K562 (cell line): Measurements from ENCODE around the gene ADK. TPM values are rescaled to one million over a fixed set of nuclear protein-coding genes. Genes with fewer than 3 reads are reported as not detected.

Experiments
- ATAC-seq: fragments of 200-7000 bp; cut with Tn5 transposase; 3 replicates; pipeline ENCODE4 v1.9.1; 2020; ENCODE audit warnings: moderate library complexity
- BruUV-seq: library from RNA; stranded (reverse); fragments of 400-500 nt; replicated peaks from 2 replicates; lab custom pipeline; 2021; lab: Mats Ljungman, UMichigan
- CTCF ChIA-PET: fragments of 300-600 bp; formaldehyde crosslinking; extraction: SDS; loops from one replicate; lab custom pipeline; 2021; ENCODE audit warnings: low intra/inter-chr PET ratio; lab: Yijun Ruan, JAX
- POLR2A ChIA-PET: fragments of 300-600, 350-650 bp; sonication (Branson Sonifier 250); formaldehyde crosslinking; extraction: SDS; loops from one replicate; lab custom pipeline; 2021; ENCODE audit warnings: antibody characterized with exemption, inconsistent platforms; lab: Yijun Ruan, JAX
- DNase-seq, 4 experiments: peaks; one replicate each; pipeline versions ENCODE4 v3.0.0 to v3.0.0-alpha.2; 2011 to 2018; ENCODE audit warnings: low spot score in 3 of 4, mixed read lengths in 3 of 4; ENCODE audit errors: extremely low read depth in 1 of 4
- FAIRE-seq: peaks from 2 replicates; lab custom pipeline; 2011; peaks lifted over from hg19 to GRCh38; lab: Jason Lieb, UNC
- H2AFZ ChIP-seq: 2 replicates; pipeline ENCODE4 v1.6.0; 2011; ENCODE audit warnings: low read depth, low read length, control low read depth, inconsistent platforms
- H3K27ac ChIP-seq: fragments of 200-600 bp; 3 replicates; pipeline ENCODE4 v1.8.0; 2011; ENCODE audit warnings: low read depth, mild to moderate bottlenecking, control low read depth, inconsistent platforms, low read length, moderate library complexity, mixed read lengths; ENCODE audit errors: extremely low read depth
- H3K27me3 ChIP-seq, 2 experiments: fragments of 300-600 bp in 1 of 2; 2 replicates in 1 of 2; 3 replicates in 1 of 2; pipeline versions ENCODE4 v1.6.0 to v1.8.0; 2011; ENCODE audit warnings: inconsistent platforms in 2 of 2, low read length in 2 of 2, mild to moderate bottlenecking in 1 of 2, mixed read lengths in 1 of 2, moderate library complexity in 1 of 2; ENCODE audit not compliant: control insufficient read depth in 2 of 2, insufficient read depth in 2 of 2
- H3K36me3 ChIP-seq: fragments of 300-600 bp; 3 replicates; pipeline ENCODE4 v1.8.0; 2011; ENCODE audit warnings: mild to moderate bottlenecking, low read length, inconsistent platforms; ENCODE audit not compliant: control insufficient read depth, insufficient read depth
- H3K4me1 ChIP-seq, 2 experiments: fragments of 200-600 bp in 1 of 2; replicated peaks in 1 of 2; 2 replicates in 1 of 2; 3 replicates in 1 of 2; pipeline versions ENCODE4 v1.5.1 to v1.8.0; 2011; ENCODE audit warnings: inconsistent platforms in 2 of 2, low read length in 2 of 2, mild to moderate bottlenecking in 1 of 2, mixed read lengths in 1 of 2, moderate library complexity in 1 of 2; ENCODE audit not compliant: control insufficient read depth in 2 of 2, insufficient read depth in 2 of 2
- H3K4me2 ChIP-seq: 2 replicates; pipeline ENCODE4 v1.6.1; 2011; ENCODE audit warnings: low read length, control low read depth, inconsistent platforms, mixed read lengths; ENCODE audit not compliant: insufficient read depth
- H3K4me3 ChIP-seq: fragments of 200-600 bp; sonication (generic), shearing (Covaris generic); 2 replicates; pipeline ENCODE4 v1.5.1; 2016; ENCODE audit warnings: control low read depth, inconsistent platforms
- H3K79me2 ChIP-seq: fragments of 200-600 bp; 3 replicates; pipeline ENCODE4 v1.8.0; 2011; ENCODE audit warnings: low read length, inconsistent platforms; ENCODE audit not compliant: control insufficient read depth, insufficient read depth
- H3K9ac ChIP-seq, 2 experiments: 2 replicates each; pipeline versions ENCODE4 v1.6.0 to v1.6.1; 2011; ENCODE audit warnings: low read depth in 2 of 2, low read length in 2 of 2, control low read depth in 1 of 2, inconsistent platforms in 1 of 2, mild to moderate bottlenecking in 1 of 2, mixed read lengths in 1 of 2; ENCODE audit not compliant: insufficient read depth in 1 of 2
- H3K9me1 ChIP-seq: one replicate; pipeline ENCODE4 v1.6.0; 2011; ENCODE audit warnings: inconsistent platforms, mild to moderate bottlenecking, low read length, moderate library complexity; ENCODE audit not compliant: control insufficient read depth, insufficient read depth
- H3K9me3 ChIP-seq: replicated peaks from 2 replicates; pipeline ENCODE4 v1.5.1; 2011; ENCODE audit warnings: low read depth, low read length, inconsistent platforms; ENCODE audit not compliant: control insufficient read depth, insufficient read depth
- H4K20me1 ChIP-seq: replicated peaks from 2 replicates; pipeline ENCODE4 v1.6.1; 2011; ENCODE audit warnings: low read length, inconsistent platforms, mixed read lengths; ENCODE audit not compliant: control insufficient read depth, insufficient read depth
- HDAC8 ChIP-seq: fragments of 450-650 bp; IDR thresholded peaks from 2 replicates; pipeline ENCODE4 v1.6.1; 2016; ENCODE audit warnings: mild to moderate bottlenecking, missing genetic modification characterization, moderate library complexity, missing compliant biosample characterization
- NEUROD1 ChIP-seq: fragments of 150-350 bp; IDR thresholded peaks from 2 replicates; pipeline ENCODE4 v1.6.1; 2014; ENCODE audit warnings: borderline replicate concordance, low read length, low read depth; ENCODE audit not compliant: partially characterized antibody
- POLR2AphosphoS5 ChIP-seq: IDR thresholded peaks from 2 replicates; pipeline ENCODE4 v1.6.1; 2011; ENCODE audit warnings: mild to moderate bottlenecking, low read depth, low read length, moderate library complexity; ENCODE audit not compliant: control insufficient read depth, insufficient read depth
- RBM15 ChIP-seq: fragments of 200-400 bp; formaldehyde crosslinking; IDR thresholded peaks from 2 replicates; pipeline ENCODE4 v1.6.1; 2018; ENCODE audit warnings: mild to moderate bottlenecking, low read length, moderate library complexity; ENCODE audit not compliant: insufficient read depth
- RBM22 ChIP-seq: fragments of 200-400 bp; formaldehyde crosslinking; IDR thresholded peaks from 2 replicates; pipeline ENCODE4 v1.6.1; 2018; ENCODE audit warnings: low read length, low read depth; ENCODE audit not compliant: poor library complexity, severe bottlenecking
- ZFP91 ChIP-seq: sonication (generic); formaldehyde crosslinking; IDR thresholded peaks from 2 replicates; pipeline ENCODE4 v1.8.0; 2022; ENCODE audit warnings: mild to moderate bottlenecking, missing genetic modification reagents
- ZNF140 ChIP-seq: fragments of 250-450 bp; sonication (Bioruptor Pico); IDR thresholded peaks from 2 replicates; pipeline ENCODE4 v1.8.0; 2021; ENCODE audit warnings: moderate library complexity, mild to moderate bottlenecking, inconsistent platforms
- WGBS: fragments of 100-300 bp; shearing (Covaris generic); methylation state at CpG from one replicate; pipeline ENCODE4 v1.1.6; 2016; ENCODE audit warnings: low coverage, mixed read lengths; ENCODE audit not compliant: insufficient coverage; ENCODE audit errors: missing lambda C conversion rate; 5-methylcytosine and 5-hydroxymethylcytosine counted together
- in situ Hi-C: fragments of 300-500 bp; cut with MboI; formaldehyde crosslinking; loops from 4 replicates; pipeline ENCODE4 v1.15.0; 2018; ENCODE audit warnings: inconsistent platforms, mixed read lengths
- intact Hi-C: fragments of 100-400 bp; cut with micrococcal nuclease; formaldehyde crosslinking; loops from 2 replicates; pipeline ENCODE4 v1.14.2; 2022
- polyA plus RNA-seq, 8 experiments: library from polyadenylated mRNA; depleted of rRNA in 4 of 8; stranded (reverse) in 5 of 8; unstranded in 3 of 8; fragments of >200 nt; fragmentation: Nextera tagmentation in 2 of 8; fragmentation: Illumina TruSeq in 1 of 8; extraction: Ambion mirVana in 2 of 8; extraction: Trizol in 1 of 8; gene quantifications; 2 replicates each; pipeline versions ENCODE4 v1.2.1 to v1.2.3, GENCODE V29; 2011 to 2014; ENCODE audit warnings: inconsistent platforms in 1 of 8, missing spikeins in 1 of 8
- total RNA-seq, 7 experiments: library from RNA; depleted of rRNA in 6 of 7; stranded (reverse); fragments of >200 nt in 6 of 7; fragmentation: Illumina TruSeq in 2 of 7; extraction: Trizol in 2 of 7; gene quantifications; 2 replicates each; pipeline versions ENCODE4 v1.2.1 to v1.2.3, GENCODE V29; 2011 to 2021; ENCODE audit warnings: low replicate concordance in 1 of 7
- TF ChIP-seq, protein P1 (sequence below): fragments of 450-650 bp; IDR thresholded peaks from 2 replicates; pipeline ENCODE4 v1.6.1; 2016; ENCODE audit warnings: low read depth, mild to moderate bottlenecking, moderate library complexity

The ADK gene
- total and polyA plus RNA-seq, 9 of the 15 experiments (the other 6 are each of a cell fraction or from before 2014, with no cell fraction given), result 54.2 to 97.8 (median 73.6) TPM

GRCh38 chr10:74400186-74400585 lies 249.2 kb downstream of the ADK start:
- Histone ChIP-seq H3K9me1 (no peaks in the 10 kb centered on the region), H3K27ac (no peak overlapping the region), H3K9ac (no peak overlapping the region), H3K4me2 (no peak overlapping the region), H3K36me3 (peaks cover 2% of the 10 kb centered on the region; the same call in 1 of the 3 replicates), H2AFZ (no peak overlapping the region), H3K4me3 (no peak overlapping the region)
- DNase-seq, result no peak
- ChIA-PET CTCF (no interaction called here), POLR2A (interaction anchor here (1.5 kb wide), 1 partner anchor 10 kb away, joined by 3 read pairs; no protein-coding TSS in a partner anchor)
- intact Hi-C loops (no loop called here), in situ Hi-C loops (no loop called here)
- no peak for FAIRE-seq
- TF ChIP-seq POLR2AphosphoS5, result no peak
- no peak for TF ChIP-seq ZFP91 (CRISPR knock-in tag)
- TF ChIP-seq NEUROD1, result no peak
- no peak for TF ChIP-seq ZNF140 (CRISPR knock-in tag)
- TF ChIP-seq, protein P1, sequence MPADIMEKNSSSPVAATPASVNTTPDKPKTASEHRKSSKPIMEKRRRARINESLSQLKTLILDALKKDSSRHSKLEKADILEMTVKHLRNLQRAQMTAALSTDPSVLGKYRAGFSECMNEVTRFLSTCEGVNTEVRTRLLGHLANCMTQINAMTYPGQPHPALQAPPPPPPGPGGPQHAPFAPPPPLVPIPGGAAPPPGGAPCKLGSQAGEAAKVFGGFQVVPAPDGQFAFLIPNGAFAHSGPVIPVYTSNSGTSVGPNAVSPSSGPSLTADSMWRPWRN, result no peak
- TF ChIP-seq RBM22, result no peak
- TF ChIP-seq HDAC8 (tag), result no peak
- TF ChIP-seq RBM15, result no peak
- TF ChIP-seq, all 486 proteins: peak for 0
- no peaks in the 10 kb centered on the region for H4K20me1 ChIP-seq
- H3K79me2 ChIP-seq, result no peaks in the 10 kb centered on the region
- H3K27me3 ChIP-seq, result no peaks in the 10 kb centered on the region
- H3K9me3 ChIP-seq, result no peaks in the 10 kb centered on the region
- 91% methylated on average over 3 of the region's 3 CpGs for WGBS
- no peaks in the 10 kb centered on the region for H3K4me1 ChIP-seq
- ATAC-seq, result no peak
- no TSS peak for BruUV-seq
